Astrocyte (in vitro differentiated cells and primary cell): ENCODE measurements around the gene NR5A1.

Source experiments
- EZH2 ChIP-seq: IDR thresholded peaks from 2 replicates; pipeline ENCODE4 v1.6.1; 2012; ENCODE audit warnings: mild to moderate bottlenecking, low read length, inconsistent platforms; ENCODE audit not compliant: insufficient read depth
- TF ChIP-seq, protein P1 (sequence below): IDR thresholded peaks from 2 replicates; pipeline ENCODE4 v1.5.1; 2011; ENCODE audit warnings: low read depth, mild to moderate bottlenecking, inconsistent platforms, low read length, moderate library complexity; ENCODE audit not compliant: insufficient read depth

GRCh38 chr9:124497441-124497840 is 9.8 kb downstream of the NR5A1 start:
- TF ChIP-seq, protein P1, sequence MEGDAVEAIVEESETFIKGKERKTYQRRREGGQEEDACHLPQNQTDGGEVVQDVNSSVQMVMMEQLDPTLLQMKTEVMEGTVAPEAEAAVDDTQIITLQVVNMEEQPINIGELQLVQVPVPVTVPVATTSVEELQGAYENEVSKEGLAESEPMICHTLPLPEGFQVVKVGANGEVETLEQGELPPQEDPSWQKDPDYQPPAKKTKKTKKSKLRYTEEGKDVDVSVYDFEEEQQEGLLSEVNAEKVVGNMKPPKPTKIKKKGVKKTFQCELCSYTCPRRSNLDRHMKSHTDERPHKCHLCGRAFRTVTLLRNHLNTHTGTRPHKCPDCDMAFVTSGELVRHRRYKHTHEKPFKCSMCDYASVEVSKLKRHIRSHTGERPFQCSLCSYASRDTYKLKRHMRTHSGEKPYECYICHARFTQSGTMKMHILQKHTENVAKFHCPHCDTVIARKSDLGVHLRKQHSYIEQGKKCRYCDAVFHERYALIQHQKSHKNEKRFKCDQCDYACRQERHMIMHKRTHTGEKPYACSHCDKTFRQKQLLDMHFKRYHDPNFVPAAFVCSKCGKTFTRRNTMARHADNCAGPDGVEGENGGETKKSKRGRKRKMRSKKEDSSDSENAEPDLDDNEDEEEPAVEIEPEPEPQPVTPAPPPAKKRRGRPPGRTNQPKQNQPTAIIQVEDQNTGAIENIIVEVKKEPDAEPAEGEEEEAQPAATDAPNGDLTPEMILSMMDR = no peak
- no peak for TF ChIP-seq EZH2
